ENCODE data around the gene PFDN4. TPM values are rescaled to one million over a fixed set of nuclear protein-coding genes. Genes with fewer than 3 reads are reported as not detected.
A peak's percentile ranks its signal among the peaks of the same experiment; 100 is the strongest.

Gene PFDN4
- total and polyA plus RNA-seq, 2 of the 13 experiments (the other 11 are each of a cell fraction or from before 2014, with no cell fraction given): 59.8 to 227 TPM

DNA sequence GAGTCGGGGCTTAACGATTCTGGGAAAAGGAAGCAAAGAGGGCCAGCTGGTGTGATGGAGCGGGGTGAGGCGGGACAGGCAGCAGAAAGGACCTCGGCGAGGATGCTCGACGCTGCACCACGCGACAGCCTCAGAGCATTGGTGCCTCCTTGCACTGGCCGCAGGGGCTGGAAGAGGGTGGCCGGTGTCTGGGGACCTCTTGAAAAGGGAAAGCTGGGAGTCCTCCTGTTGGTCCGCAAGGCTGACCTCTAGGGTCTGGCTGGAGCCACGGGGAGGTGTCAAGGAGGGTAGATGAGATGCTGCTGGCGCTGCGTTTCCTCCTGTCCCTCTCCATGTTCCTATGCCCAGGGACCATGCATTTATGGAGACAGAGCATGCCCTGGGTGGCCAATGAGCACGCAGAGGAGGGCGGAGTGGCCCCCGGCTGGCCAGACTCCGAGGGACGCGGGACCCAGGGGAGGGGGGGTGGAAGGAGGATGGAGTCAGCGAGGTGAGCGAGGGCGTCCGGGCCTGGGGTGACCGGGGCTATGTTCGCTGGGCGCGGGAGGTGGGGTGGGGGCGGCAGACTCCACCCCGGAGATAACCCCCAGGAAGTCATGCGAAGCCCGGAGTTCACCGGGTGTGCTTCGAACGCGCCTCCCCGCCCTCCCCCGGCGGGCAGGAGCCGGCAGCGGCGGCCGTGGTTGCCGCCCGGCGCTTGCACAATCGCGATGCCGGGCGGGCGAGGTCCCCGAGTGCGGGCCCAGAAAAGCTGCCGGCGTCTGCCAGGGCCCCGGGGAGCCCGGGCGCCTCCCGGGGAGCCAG is 34.0 kb upstream of the PFDN4 start, which contains the start of gene CYP24A1 (continued):
- TF ChIP-seq, protein P1, sequence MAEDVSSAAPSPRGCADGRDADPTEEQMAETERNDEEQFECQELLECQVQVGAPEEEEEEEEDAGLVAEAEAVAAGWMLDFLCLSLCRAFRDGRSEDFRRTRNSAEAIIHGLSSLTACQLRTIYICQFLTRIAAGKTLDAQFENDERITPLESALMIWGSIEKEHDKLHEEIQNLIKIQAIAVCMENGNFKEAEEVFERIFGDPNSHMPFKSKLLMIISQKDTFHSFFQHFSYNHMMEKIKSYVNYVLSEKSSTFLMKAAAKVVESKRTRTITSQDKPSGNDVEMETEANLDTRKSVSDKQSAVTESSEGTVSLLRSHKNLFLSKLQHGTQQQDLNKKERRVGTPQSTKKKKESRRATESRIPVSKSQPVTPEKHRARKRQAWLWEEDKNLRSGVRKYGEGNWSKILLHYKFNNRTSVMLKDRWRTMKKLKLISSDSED (CRISPR knock-in tag; IDR thresholded peaks at IDR 0.05): no peak
- TF ChIP-seq CENPT (CRISPR knock-in tag; IDR thresholded peaks at IDR 0.05; ENCODE audit: low read depth) (no peak; the same call in 1 of the 2 replicates), ZC3H13 (CRISPR knock-in tag; IDR thresholded peaks at IDR 0.05) (no peak), ZFP37 (CRISPR knock-in tag; IDR thresholded peaks at IDR 0.05; ENCODE audit: borderline replicate concordance) (no peak), FOXA3 (CRISPR knock-in tag; IDR thresholded peaks at IDR 0.05) (no peak), NR2F1 (CRISPR knock-in tag; IDR thresholded peaks at IDR 0.05) (no peak), ONECUT2 (CRISPR knock-in tag; IDR thresholded peaks at IDR 0.05) (no peak), ZNF556 (CRISPR knock-in tag; IDR thresholded peaks at IDR 0.05; ENCODE audit: borderline replicate concordance) (no peak), ZC3H4 (CRISPR knock-in tag; IDR thresholded peaks at IDR 0.05; ENCODE audit: borderline replicate concordance) (no peak), ZNF367 (CRISPR knock-in tag; IDR thresholded peaks at IDR 0.05; ENCODE audit: borderline replicate concordance) (no peak), ISX (CRISPR knock-in tag; conservative IDR thresholded peaks at IDR 0.05) (0 out of 2 replicates have a peak, but pooled peaks have one; percentile 73), ARNT2 (CRISPR knock-in tag; IDR thresholded peaks at IDR 0.05; ENCODE audit: low read depth) (no peak)
- TF ChIP-seq, protein P2, sequence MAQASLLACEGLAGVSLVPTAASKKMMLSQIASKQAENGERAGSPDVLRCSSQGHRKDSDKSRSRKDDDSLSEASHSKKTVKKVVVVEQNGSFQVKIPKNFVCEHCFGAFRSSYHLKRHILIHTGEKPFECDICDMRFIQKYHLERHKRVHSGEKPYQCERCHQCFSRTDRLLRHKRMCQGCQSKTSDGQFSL (CRISPR knock-in tag; IDR thresholded peaks at IDR 0.05): peak; percentile 52; the same call in 1 of the 2 replicates
- TF ChIP-seq, protein P3, sequence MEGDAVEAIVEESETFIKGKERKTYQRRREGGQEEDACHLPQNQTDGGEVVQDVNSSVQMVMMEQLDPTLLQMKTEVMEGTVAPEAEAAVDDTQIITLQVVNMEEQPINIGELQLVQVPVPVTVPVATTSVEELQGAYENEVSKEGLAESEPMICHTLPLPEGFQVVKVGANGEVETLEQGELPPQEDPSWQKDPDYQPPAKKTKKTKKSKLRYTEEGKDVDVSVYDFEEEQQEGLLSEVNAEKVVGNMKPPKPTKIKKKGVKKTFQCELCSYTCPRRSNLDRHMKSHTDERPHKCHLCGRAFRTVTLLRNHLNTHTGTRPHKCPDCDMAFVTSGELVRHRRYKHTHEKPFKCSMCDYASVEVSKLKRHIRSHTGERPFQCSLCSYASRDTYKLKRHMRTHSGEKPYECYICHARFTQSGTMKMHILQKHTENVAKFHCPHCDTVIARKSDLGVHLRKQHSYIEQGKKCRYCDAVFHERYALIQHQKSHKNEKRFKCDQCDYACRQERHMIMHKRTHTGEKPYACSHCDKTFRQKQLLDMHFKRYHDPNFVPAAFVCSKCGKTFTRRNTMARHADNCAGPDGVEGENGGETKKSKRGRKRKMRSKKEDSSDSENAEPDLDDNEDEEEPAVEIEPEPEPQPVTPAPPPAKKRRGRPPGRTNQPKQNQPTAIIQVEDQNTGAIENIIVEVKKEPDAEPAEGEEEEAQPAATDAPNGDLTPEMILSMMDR (CRISPR knock-in tag; IDR thresholded peaks at IDR 0.05): peak; percentile 9; the same call in 1 of the 2 replicates
- TF ChIP-seq, protein P4, sequence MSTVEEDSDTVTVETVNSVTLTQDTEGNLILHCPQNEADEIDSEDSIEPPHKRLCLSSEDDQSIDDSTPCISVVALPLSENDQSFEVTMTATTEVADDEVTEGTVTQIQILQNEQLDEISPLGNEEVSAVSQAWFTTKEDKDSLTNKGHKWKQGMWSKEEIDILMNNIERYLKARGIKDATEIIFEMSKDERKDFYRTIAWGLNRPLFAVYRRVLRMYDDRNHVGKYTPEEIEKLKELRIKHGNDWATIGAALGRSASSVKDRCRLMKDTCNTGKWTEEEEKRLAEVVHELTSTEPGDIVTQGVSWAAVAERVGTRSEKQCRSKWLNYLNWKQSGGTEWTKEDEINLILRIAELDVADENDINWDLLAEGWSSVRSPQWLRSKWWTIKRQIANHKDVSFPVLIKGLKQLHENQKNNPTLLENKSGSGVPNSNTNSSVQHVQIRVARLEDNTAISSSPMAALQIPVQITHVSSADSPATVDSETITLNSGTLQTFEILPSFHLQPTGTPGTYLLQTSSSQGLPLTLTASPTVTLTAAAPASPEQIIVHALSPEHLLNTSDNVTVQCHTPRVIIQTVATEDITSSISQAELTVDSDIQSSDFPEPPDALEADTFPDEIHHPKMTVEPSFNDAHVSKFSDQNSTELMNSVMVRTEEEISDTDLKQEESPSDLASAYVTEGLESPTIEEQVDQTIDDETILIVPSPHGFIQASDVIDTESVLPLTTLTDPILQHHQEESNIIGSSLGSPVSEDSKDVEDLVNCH (CRISPR knock-in tag; IDR thresholded peaks at IDR 0.05): no peak
- TF ChIP-seq, protein P5, sequence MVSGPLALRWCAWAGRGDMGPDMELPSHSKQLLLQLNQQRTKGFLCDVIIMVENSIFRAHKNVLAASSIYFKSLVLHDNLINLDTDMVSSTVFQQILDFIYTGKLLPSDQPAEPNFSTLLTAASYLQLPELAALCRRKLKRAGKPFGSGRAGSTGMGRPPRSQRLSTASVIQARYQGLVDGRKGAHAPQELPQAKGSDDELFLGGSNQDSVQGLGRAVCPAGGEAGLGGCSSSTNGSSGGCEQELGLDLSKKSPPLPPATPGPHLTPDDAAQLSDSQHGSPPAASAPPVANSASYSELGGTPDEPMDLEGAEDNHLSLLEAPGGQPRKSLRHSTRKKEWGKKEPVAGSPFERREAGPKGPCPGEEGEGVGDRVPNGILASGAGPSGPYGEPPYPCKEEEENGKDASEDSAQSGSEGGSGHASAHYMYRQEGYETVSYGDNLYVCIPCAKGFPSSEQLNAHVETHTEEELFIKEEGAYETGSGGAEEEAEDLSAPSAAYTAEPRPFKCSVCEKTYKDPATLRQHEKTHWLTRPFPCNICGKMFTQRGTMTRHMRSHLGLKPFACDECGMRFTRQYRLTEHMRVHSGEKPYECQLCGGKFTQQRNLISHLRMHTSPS (CRISPR knock-in tag; IDR thresholded peaks at IDR 0.05; ENCODE audit: low read depth): 0 out of 2 replicates have a peak, but pooled peaks have one; percentile 32
- TF ChIP-seq, protein P6, sequence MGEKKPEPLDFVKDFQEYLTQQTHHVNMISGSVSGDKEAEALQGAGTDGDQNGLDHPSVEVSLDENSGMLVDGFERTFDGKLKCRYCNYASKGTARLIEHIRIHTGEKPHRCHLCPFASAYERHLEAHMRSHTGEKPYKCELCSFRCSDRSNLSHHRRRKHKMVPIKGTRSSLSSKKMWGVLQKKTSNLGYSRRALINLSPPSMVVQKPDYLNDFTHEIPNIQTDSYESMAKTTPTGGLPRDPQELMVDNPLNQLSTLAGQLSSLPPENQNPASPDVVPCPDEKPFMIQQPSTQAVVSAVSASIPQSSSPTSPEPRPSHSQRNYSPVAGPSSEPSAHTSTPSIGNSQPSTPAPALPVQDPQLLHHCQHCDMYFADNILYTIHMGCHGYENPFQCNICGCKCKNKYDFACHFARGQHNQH (CRISPR knock-in tag; IDR thresholded peaks at IDR 0.05): peak; percentile 53; the same call in 1 of the 2 replicates
